ENCODE measurements around the gene ARID5B.

ARID5B gene

DNA sequence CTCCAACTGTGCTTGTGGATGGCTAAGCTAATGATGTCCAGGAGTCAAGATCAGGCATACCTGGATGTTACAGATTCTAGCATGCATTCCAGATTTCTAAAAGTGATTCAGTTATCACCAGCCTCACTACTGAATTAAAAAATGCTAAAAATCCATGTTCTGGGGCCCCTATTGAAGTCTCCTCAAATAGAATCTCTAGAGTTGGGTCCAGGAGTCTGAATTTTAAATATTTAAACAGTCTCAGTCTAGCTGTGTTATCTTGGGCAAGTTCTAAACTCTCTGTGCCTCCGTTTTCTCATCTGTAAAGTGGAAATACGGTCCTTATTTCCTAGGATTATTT, 5.0 kb downstream of the ARID5B start:
- no peak overlapping the region for H3K9ac ChIP-seq (ENCODE audit: insufficient read length, low read depth)
- no peaks in the 10 kb centered on the region for H3K4me1 ChIP-seq (ENCODE audit: insufficient read depth, insufficient read length)
- no peaks in the 10 kb centered on the region for H3K27me3 ChIP-seq (ENCODE audit: insufficient read depth, insufficient read length)
- no peak for DNase-seq (ENCODE audit: low read depth, low spot score)
- H3K9me3 ChIP-seq (ENCODE audit: insufficient read depth, low read length), result no peaks in the 10 kb centered on the region
- H3K4me3 ChIP-seq (ENCODE audit: insufficient read length, low read depth), result no peak overlapping the region
- no peaks in the 10 kb centered on the region for H3K36me3 ChIP-seq (ENCODE audit: insufficient read depth, insufficient read length, low read length)
- TF ChIP-seq YY1 (IDR thresholded peaks at IDR 0.05; ENCODE audit: insufficient read depth, insufficient read length), result no peak
- no peak for TF ChIP-seq ZNF274 (IDR thresholded peaks at IDR 0.05; ENCODE audit: low read depth, low read length)
- TF ChIP-seq SUZ12 (IDR thresholded peaks at IDR 0.05; ENCODE audit: extremely low read depth, insufficient read depth, insufficient read length), result no peak

DNA sequence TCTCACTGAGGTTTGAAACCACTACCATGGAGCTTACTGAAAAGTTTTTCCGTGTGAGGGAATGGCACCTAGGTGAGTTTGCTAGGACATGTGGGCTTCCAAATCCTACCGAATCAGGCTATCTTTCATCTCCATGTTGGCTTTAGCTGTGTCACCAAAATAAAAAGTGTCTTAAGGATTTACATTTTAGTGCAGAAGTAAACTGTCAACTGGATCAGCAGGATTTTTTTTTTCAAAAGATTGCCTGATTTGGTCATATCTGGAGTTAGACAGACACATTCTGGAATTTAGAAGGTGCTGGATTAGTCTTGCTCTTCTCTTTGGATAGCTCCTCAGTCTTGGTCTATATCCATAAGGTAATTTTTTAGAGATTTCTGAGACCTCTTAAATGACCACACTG, 5.5 kb downstream of the ARID5B start:
- Histone ChIP-seq H3K4me1 (ENCODE audit: insufficient read depth, insufficient read length) (no peaks in the 10 kb centered on the region), H3K36me3 (ENCODE audit: insufficient read depth, insufficient read length, low read length) (no peaks in the 10 kb centered on the region), H3K27me3 (ENCODE audit: insufficient read depth, insufficient read length) (no peaks in the 10 kb centered on the region), H3K4me3 (ENCODE audit: insufficient read length, low read depth) (no peak overlapping the region), H3K9me3 (ENCODE audit: insufficient read depth, low read length) (no peaks in the 10 kb centered on the region), H3K9ac (ENCODE audit: insufficient read length, low read depth) (no peak overlapping the region)
- no peak for DNase-seq (ENCODE audit: low read depth, low spot score)
- no peak for TF ChIP-seq ZNF274 (IDR thresholded peaks at IDR 0.05; ENCODE audit: low read depth, low read length)
- TF ChIP-seq YY1 (IDR thresholded peaks at IDR 0.05; ENCODE audit: insufficient read depth, insufficient read length), result no peak
- no peak for TF ChIP-seq SUZ12 (IDR thresholded peaks at IDR 0.05; ENCODE audit: extremely low read depth, insufficient read depth, insufficient read length)

DNA sequence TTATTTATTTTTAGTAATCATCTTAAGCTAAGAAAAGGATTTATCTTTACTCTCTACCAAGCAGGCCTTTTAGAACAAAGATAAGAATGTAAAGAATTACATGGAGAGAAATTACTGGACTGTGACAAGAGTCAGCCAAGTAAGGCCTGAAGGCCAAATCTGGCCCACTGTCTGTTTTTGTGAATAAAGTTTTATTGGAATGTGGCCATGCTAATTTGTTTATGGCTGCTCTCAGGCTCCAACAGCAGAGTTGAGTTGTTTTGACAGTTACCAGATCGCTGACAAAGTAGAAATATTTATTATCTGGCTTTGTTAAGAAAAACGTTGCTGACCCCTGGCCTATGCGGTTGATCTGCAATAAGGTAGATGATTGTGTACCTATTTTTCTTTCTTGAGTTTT, 6.1 kb downstream of the ARID5B start:
- no peaks in the 10 kb centered on the region for H3K9me3 ChIP-seq (ENCODE audit: insufficient read depth, low read length)
- H3K4me3 ChIP-seq (ENCODE audit: insufficient read length, low read depth), result no peak overlapping the region
- no peaks in the 10 kb centered on the region for H3K36me3 ChIP-seq (ENCODE audit: insufficient read depth, insufficient read length, low read length)
- H3K9ac ChIP-seq (ENCODE audit: insufficient read length, low read depth), result no peak overlapping the region
- H3K27me3 ChIP-seq (ENCODE audit: insufficient read depth, insufficient read length), result no peaks in the 10 kb centered on the region
- no peaks in the 10 kb centered on the region for H3K4me1 ChIP-seq (ENCODE audit: insufficient read depth, insufficient read length)
- DNase-seq (ENCODE audit: low read depth, low spot score), result no peak
- TF ChIP-seq ZNF274 (IDR thresholded peaks at IDR 0.05; ENCODE audit: low read depth, low read length) (no peak), SUZ12 (IDR thresholded peaks at IDR 0.05; ENCODE audit: extremely low read depth, insufficient read depth, insufficient read length) (no peak), YY1 (IDR thresholded peaks at IDR 0.05; ENCODE audit: insufficient read depth, insufficient read length) (no peak)

DNA sequence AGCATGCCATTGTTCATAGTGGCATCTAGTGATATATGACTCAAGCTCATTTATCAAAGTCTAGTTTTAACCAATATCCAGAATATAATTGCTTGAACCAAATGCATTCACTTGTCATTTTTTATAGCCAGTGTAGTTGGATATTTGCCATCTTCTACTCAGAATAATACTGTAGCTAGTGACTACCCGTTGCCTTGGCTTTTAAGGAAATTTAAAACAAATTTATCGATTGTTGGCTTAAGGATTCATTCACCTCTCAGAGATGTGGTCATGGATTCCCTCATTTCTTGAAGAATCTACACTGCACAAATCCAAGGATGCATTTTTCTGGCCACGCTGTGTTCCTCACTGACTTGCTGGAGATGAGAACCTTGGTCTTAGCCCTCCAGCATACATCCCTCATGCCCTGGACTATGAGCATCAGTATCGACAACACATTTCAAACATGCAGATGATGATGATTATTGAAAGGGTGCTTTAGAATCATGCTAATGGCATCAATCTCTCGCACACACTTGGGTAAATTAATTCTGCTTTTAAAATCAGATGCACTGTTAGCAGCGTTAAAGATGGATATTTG, 8.8 kb downstream of the ARID5B start:
- Histone ChIP-seq H3K36me3 (ENCODE audit: insufficient read depth, insufficient read length, low read length) (no peaks in the 10 kb centered on the region), H3K9me3 (ENCODE audit: insufficient read depth, low read length) (no peaks in the 10 kb centered on the region), H3K4me1 (ENCODE audit: insufficient read depth, insufficient read length) (no peaks in the 10 kb centered on the region), H3K9ac (ENCODE audit: insufficient read length, low read depth) (no peak overlapping the region), H3K27me3 (ENCODE audit: insufficient read depth, insufficient read length) (no peaks in the 10 kb centered on the region), H3K4me3 (ENCODE audit: insufficient read length, low read depth) (no peak overlapping the region)
- DNase-seq (ENCODE audit: low read depth, low spot score), result no peak
- TF ChIP-seq ZNF274 (IDR thresholded peaks at IDR 0.05; ENCODE audit: low read depth, low read length) (no peak), SUZ12 (IDR thresholded peaks at IDR 0.05; ENCODE audit: extremely low read depth, insufficient read depth, insufficient read length) (no peak), YY1 (IDR thresholded peaks at IDR 0.05; ENCODE audit: insufficient read depth, insufficient read length) (no peak)

DNA sequence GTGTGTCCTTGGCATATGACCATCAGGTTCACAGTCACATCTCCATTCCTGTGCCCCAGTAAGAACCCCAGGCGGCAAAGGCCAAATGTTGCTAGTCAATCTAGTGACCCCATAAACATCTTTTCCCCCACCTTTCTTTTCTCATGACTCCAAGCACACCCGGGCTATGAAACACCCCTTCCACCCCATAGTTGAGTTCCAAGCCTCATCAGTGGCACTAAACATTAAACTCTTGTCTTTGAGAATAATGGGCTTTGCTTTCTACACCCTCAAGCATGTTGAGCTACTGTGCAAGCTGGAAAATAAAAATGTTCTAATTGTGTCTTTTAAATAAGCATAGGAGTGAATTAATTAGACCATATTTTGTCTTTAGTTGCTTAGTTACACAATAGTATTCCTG, 9.4 kb downstream of the ARID5B start:
- no peak for DNase-seq (ENCODE audit: low read depth, low spot score)
- Histone ChIP-seq H3K9ac (ENCODE audit: insufficient read length, low read depth) (no peak overlapping the region), H3K4me3 (ENCODE audit: insufficient read length, low read depth) (no peak overlapping the region), H3K27me3 (ENCODE audit: insufficient read depth, insufficient read length) (no peaks in the 10 kb centered on the region), H3K9me3 (ENCODE audit: insufficient read depth, low read length) (no peaks in the 10 kb centered on the region), H3K4me1 (ENCODE audit: insufficient read depth, insufficient read length) (no peaks in the 10 kb centered on the region), H3K36me3 (ENCODE audit: insufficient read depth, insufficient read length, low read length) (no peaks in the 10 kb centered on the region)
- no peak for TF ChIP-seq ZNF274 (IDR thresholded peaks at IDR 0.05; ENCODE audit: low read depth, low read length)
- no peak for TF ChIP-seq YY1 (IDR thresholded peaks at IDR 0.05; ENCODE audit: insufficient read depth, insufficient read length)
- no peak for TF ChIP-seq SUZ12 (IDR thresholded peaks at IDR 0.05; ENCODE audit: extremely low read depth, insufficient read depth, insufficient read length)

DNA sequence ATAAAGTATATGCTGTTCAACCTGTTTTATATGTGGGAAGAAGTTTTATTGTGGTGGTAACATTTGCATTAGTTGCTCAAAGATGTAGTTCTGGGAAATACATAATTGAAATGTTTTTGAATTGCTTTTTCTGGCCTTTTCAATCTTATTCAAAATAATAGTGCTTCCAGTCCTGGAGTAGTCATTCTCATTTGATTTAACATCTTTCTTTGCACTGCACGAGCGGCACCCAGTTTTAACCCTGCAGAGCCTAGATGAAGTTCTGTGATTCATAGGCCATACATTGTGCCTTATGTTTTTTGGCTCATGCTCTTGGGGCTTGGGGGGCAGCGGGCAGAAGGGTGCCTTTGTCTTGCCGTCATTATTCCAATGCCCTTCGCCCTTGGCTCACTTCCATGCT, 9.9 kb downstream of the ARID5B start:
- TF ChIP-seq SUZ12 (IDR thresholded peaks at IDR 0.05; ENCODE audit: extremely low read depth, insufficient read depth, insufficient read length), result no peak
- TF ChIP-seq YY1 (IDR thresholded peaks at IDR 0.05; ENCODE audit: insufficient read depth, insufficient read length), result no peak
- no peak for TF ChIP-seq ZNF274 (IDR thresholded peaks at IDR 0.05; ENCODE audit: low read depth, low read length)
- Histone ChIP-seq H3K27me3 (ENCODE audit: insufficient read depth, insufficient read length) (no peaks in the 10 kb centered on the region), H3K9ac (ENCODE audit: insufficient read length, low read depth) (no peak overlapping the region), H3K4me1 (ENCODE audit: insufficient read depth, insufficient read length) (no peaks in the 10 kb centered on the region), H3K36me3 (ENCODE audit: insufficient read depth, insufficient read length, low read length) (no peaks in the 10 kb centered on the region), H3K9me3 (ENCODE audit: insufficient read depth, low read length) (no peaks in the 10 kb centered on the region), H3K4me3 (ENCODE audit: insufficient read length, low read depth) (no peak overlapping the region)
- DNase-seq (ENCODE audit: low read depth, low spot score), result no peak

DNA sequence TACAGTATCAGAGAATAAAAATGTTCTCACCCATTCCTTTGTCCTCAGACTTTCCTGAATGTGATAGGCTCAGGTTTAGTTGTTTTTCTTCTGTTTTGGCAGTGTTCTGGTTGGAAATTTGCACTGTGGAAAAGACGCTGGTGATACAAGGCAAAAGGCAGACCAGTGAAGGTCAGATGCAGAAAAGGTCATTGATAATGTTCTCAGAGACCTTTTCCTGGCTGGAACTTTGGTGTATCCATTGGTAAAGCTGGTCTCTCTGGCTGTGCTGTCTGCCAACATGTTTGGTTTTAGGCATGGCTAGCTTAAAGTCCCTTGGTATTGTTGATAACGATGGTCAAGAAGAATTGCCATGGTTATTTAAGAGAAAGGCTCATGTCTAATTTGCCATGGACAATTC, 11.5 kb downstream of the ARID5B start:
- Histone ChIP-seq H3K9ac (ENCODE audit: insufficient read length, low read depth) (no peak overlapping the region), H3K27me3 (ENCODE audit: insufficient read depth, insufficient read length) (no peaks in the 10 kb centered on the region), H3K36me3 (ENCODE audit: insufficient read depth, insufficient read length, low read length) (no peaks in the 10 kb centered on the region), H3K4me1 (ENCODE audit: insufficient read depth, insufficient read length) (no peaks in the 10 kb centered on the region), H3K9me3 (ENCODE audit: insufficient read depth, low read length) (0 out of 2 replicates have a peak, but pooled peaks cover under 1% of the 10 kb centered on the region), H3K4me3 (ENCODE audit: insufficient read length, low read depth) (no peak overlapping the region)
- no peak for DNase-seq (ENCODE audit: low read depth, low spot score)
- TF ChIP-seq ZNF274 (IDR thresholded peaks at IDR 0.05; ENCODE audit: low read depth, low read length) (no peak), SUZ12 (IDR thresholded peaks at IDR 0.05; ENCODE audit: extremely low read depth, insufficient read depth, insufficient read length) (no peak), YY1 (IDR thresholded peaks at IDR 0.05; ENCODE audit: insufficient read depth, insufficient read length) (no peak)

Measured in NT2/D1 (cell line).